ENCODE data around the gene HSD3B7. TPM values are rescaled to one million over a fixed set of nuclear protein-coding genes. Genes with fewer than 3 reads are reported as not detected.

HSD3B7 gene
- total RNA-seq, 1 experiment from 2014 or later: 5.4 TPM

GRCh38 chr16:31023627-31024226 is 38.7 kb downstream of the HSD3B7 start:
- no peaks in the 10 kb centered on the region for H3K27me3 ChIP-seq (ENCODE audit: control insufficient read depth, insufficient read depth, low read length)
- ChIA-PET POLR2A (no interaction called here), CTCF (no interaction called here)
- in situ Hi-C loops (cut with HindIII; ENCODE audit: low pct_unique_long_range_greater_than_20kb, low sequenced_read_pairs) (no loop called here), intact Hi-C loops (cut with micrococcal nuclease; ENCODE audit: unreplicated experiment) (no loop called here)
- ATAC-seq (no peak), DNase-seq (ENCODE audit: low read depth, low spot score) (no peak)
- H3K36me3 ChIP-seq (ENCODE audit: control insufficient read depth, insufficient read depth, low read length): no peaks in the 10 kb centered on the region
- H3K4me3 ChIP-seq (ENCODE audit: low read depth in 2 of 2, low read length in 2 of 2): no peak overlapping the region
- no peak overlapping the region for H3K27ac ChIP-seq (ENCODE audit: low read length)
- BruUV-seq (replicated peaks): no TSS peak
- H3K9me3 ChIP-seq (ENCODE audit: control insufficient read depth, insufficient read depth, low read depth, low read length): no peaks in the 10 kb centered on the region
- H3K4me1 ChIP-seq (ENCODE audit: control insufficient read depth, insufficient read depth, low read length): no peaks in the 10 kb centered on the region
- no peak for TF ChIP-seq REST (IDR thresholded peaks at IDR 0.05; ENCODE audit: insufficient read depth in 1 of 2, low read depth in 2 of 2, low read length in 1 of 2)
- TF ChIP-seq TCF7L2 (IDR thresholded peaks at IDR 0.05; ENCODE audit: low read depth, low read length): no peak
- no peak for TF ChIP-seq POLR2AphosphoS5 (IDR thresholded peaks at IDR 0.05; ENCODE audit: low read depth, low read length)
- TF ChIP-seq SIN3A (IDR thresholded peaks at IDR 0.05; ENCODE audit: borderline replicate concordance, insufficient read depth, low read depth, low read length): no peak
- no peak for TF ChIP-seq CTCF (IDR thresholded peaks at IDR 0.05)

- H3K4me3 ChIP-seq (ENCODE audit: low read depth in 2 of 2, low read length in 2 of 2): no peak overlapping the region
- intact Hi-C loops (cut with micrococcal nuclease; ENCODE audit: unreplicated experiment) (no loop called here), in situ Hi-C loops (cut with HindIII; ENCODE audit: low pct_unique_long_range_greater_than_20kb, low sequenced_read_pairs) (no loop called here)
- TF ChIP-seq REST (IDR thresholded peaks at IDR 0.05; ENCODE audit: insufficient read depth in 1 of 2, low read depth in 2 of 2, low read length in 1 of 2) (no peak), TCF7L2 (IDR thresholded peaks at IDR 0.05; ENCODE audit: low read depth, low read length) (no peak), CTCF (IDR thresholded peaks at IDR 0.05) (no peak), SIN3A (IDR thresholded peaks at IDR 0.05; ENCODE audit: borderline replicate concordance, insufficient read depth, low read depth, low read length) (no peak), POLR2AphosphoS5 (IDR thresholded peaks at IDR 0.05; ENCODE audit: low read depth, low read length) (no peak)
- CTCF ChIA-PET: interaction anchor here (0.6 kb wide), 1 partner anchor 219 kb away, joined by 3 read pairs; no protein-coding TSS in a partner anchor
- POLR2A ChIA-PET: no interaction called here
- 0 out of 2 replicates have a peak, but pooled peaks have one; percentile 11 for ATAC-seq
- H3K36me3 ChIP-seq (ENCODE audit: control insufficient read depth, insufficient read depth, low read length): no peaks in the 10 kb centered on the region
- H3K4me1 ChIP-seq (ENCODE audit: control insufficient read depth, insufficient read depth, low read length): no peaks in the 10 kb centered on the region
- DNase-seq (ENCODE audit: low read depth, low spot score): no peak
- BruUV-seq (replicated peaks): no TSS peak
- H3K9me3 ChIP-seq (ENCODE audit: control insufficient read depth, insufficient read depth, low read depth, low read length): no peaks in the 10 kb centered on the region
- H3K27ac ChIP-seq (ENCODE audit: low read length): no peak overlapping the region
- no peaks in the 10 kb centered on the region for H3K27me3 ChIP-seq (ENCODE audit: control insufficient read depth, insufficient read depth, low read length)
Observed at GRCh38 chr16:31025339-31025738, 40.3 kb downstream of the HSD3B7 start.
